CD14-positive monocyte (primary cell): ENCODE measurements around the gene DDX47. TPM values are rescaled to one million over a fixed set of nuclear protein-coding genes. Genes with fewer than 3 reads are reported as not detected.

Experiments used
- DNase-seq, 3 donors: peaks; one replicate each; pipeline ENCODE4 v3.0.0-alpha.2; 2011 to 2022
- H2AFZ ChIP-seq: 2 replicates; pipeline ENCODE4 v1.6.0; 2012; ENCODE audit warnings: mild to moderate bottlenecking, low read depth, low read length, inconsistent platforms; ENCODE audit not compliant: insufficient read depth, poor library complexity, severe bottlenecking
- H3K27ac ChIP-seq, 2 donors: 1 replicate in 1 of 2; 2 replicates in 1 of 2; pipeline ENCODE4 v1.5.1; 2012 to 2013; ENCODE audit warnings: low read length in 2 of 2, control low read depth in 1 of 2, inconsistent platforms in 1 of 2, low read depth in 1 of 2, mild to moderate bottlenecking in 1 of 2
- H3K27me3 ChIP-seq, 2 donors: one replicate each; pipeline versions ENCODE4 v1.6.0 to v1.6.1; 2011 to 2013; ENCODE audit warnings: low read length in 2 of 2; ENCODE audit not compliant: control insufficient read depth in 2 of 2, insufficient read depth in 2 of 2
- H3K36me3 ChIP-seq, 2 donors: replicated peaks in 1 of 2; 1 replicate in 1 of 2; 2 replicates in 1 of 2; pipeline versions ENCODE4 v1.5.1 to v1.6.1; 2012 to 2013; ENCODE audit warnings: low read length in 2 of 2, control low read depth in 1 of 2, inconsistent platforms in 1 of 2, mild to moderate bottlenecking in 1 of 2; ENCODE audit not compliant: insufficient read depth in 2 of 2, control insufficient read depth in 1 of 2
- H3K4me1 ChIP-seq, 2 donors: 1 replicate in 1 of 2; 2 replicates in 1 of 2; pipeline versions ENCODE4 v1.5.1 to v1.6.1; 2012 to 2013; ENCODE audit warnings: low read length in 2 of 2, control low read depth in 1 of 2, inconsistent platforms in 1 of 2, mild to moderate bottlenecking in 1 of 2, moderate library complexity in 1 of 2; ENCODE audit not compliant: insufficient read depth in 2 of 2, control insufficient read depth in 1 of 2
- H3K4me2 ChIP-seq: replicated peaks from 2 replicates; pipeline ENCODE3; 2012; ENCODE audit warnings: low read length, moderate library complexity, mild to moderate bottlenecking; ENCODE audit not compliant: poor library complexity, severe bottlenecking; ENCODE audit errors: extremely low read depth
- H3K4me3 ChIP-seq, 3 experiments: fragments of 200-600 bp in 1 of 3; sonication (generic) in 1 of 3; replicated peaks in 1 of 3; 1 replicate in 2 of 3; 2 replicates in 1 of 3; pipeline ENCODE4 v1.5.1; 2011 to 2013; ENCODE audit warnings: low read length in 3 of 3, mild to moderate bottlenecking in 3 of 3, control low read depth in 2 of 3, low read depth in 2 of 3, inconsistent platforms in 1 of 3, moderate library complexity in 1 of 3
- H3K79me2 ChIP-seq: 2 replicates; pipeline ENCODE4 v1.6.0; 2012; ENCODE audit warnings: mild to moderate bottlenecking, control low read depth, inconsistent platforms, low read length, moderate library complexity; ENCODE audit not compliant: insufficient read depth
- H3K9ac ChIP-seq: 2 replicates; pipeline ENCODE4 v1.6.0; 2017; ENCODE audit warnings: low read length, mild to moderate bottlenecking; ENCODE audit not compliant: insufficient read depth, poor library complexity, severe bottlenecking
- H3K9me3 ChIP-seq, 2 donors: replicated peaks in 1 of 2; 1 replicate in 1 of 2; 2 replicates in 1 of 2; pipeline versions ENCODE4 v1.5.1 to v1.6.1; 2012 to 2013; ENCODE audit warnings: low read length in 2 of 2, control low read depth in 1 of 2; ENCODE audit not compliant: control insufficient read depth in 1 of 2, insufficient read depth in 1 of 2
- H4K20me1 ChIP-seq: 2 replicates; pipeline ENCODE4 v1.6.0; 2012; ENCODE audit warnings: mild to moderate bottlenecking, low read length, control low read depth, moderate library complexity; ENCODE audit not compliant: insufficient read depth
- H3K27ac Mint-ChIP-seq, 7 donors: one replicate each; pipeline ENCODE4 v1.8.0; 2020; ENCODE audit warnings: mild to moderate bottlenecking in 7 of 7, mixed read lengths in 7 of 7, moderate library complexity in 6 of 7, inconsistent platforms in 2 of 7
- H3K27me3 Mint-ChIP-seq, 3 donors: one replicate each; pipeline ENCODE4 v1.8.0; 2021 to 2022; ENCODE audit warnings: low read depth in 3 of 3, mild to moderate bottlenecking in 3 of 3, mixed read lengths in 3 of 3, moderate library complexity in 3 of 3, inconsistent platforms in 1 of 3
- H3K36me3 Mint-ChIP-seq, 2 donors: one replicate each; pipeline ENCODE4 v1.8.0; 2020; ENCODE audit warnings: mixed read lengths in 2 of 2, inconsistent platforms in 1 of 2, mild to moderate bottlenecking in 1 of 2
- H3K4me1 Mint-ChIP-seq: one replicate; pipeline ENCODE4 v1.8.0; 2020; ENCODE audit warnings: mild to moderate bottlenecking, mixed read lengths
- H3K4me3 Mint-ChIP-seq, 2 donors: one replicate each; pipeline ENCODE4 v1.8.0; 2020; ENCODE audit warnings: mild to moderate bottlenecking in 2 of 2, mixed read lengths in 2 of 2, moderate library complexity in 1 of 2
- H3K9me3 Mint-ChIP-seq, 7 donors: one replicate each; pipeline ENCODE4 v1.8.0; 2020 to 2022; ENCODE audit warnings: mixed read lengths in 7 of 7, mild to moderate bottlenecking in 6 of 7, moderate library complexity in 6 of 7, inconsistent platforms in 2 of 7
- CTCF ChIP-seq: fragments of 200-600 bp; IDR thresholded peaks from one replicate; pipeline ENCODE4 v1.8.0; 2022; ENCODE audit warnings: antibody characterized with exemption, mild to moderate bottlenecking
- WGBS: methylation state at CpG from one replicate; pipeline ENCODE4 v1.1.5; 2013; ENCODE audit warnings: missing lambda C conversion rate; ENCODE audit not compliant: insufficient coverage; 5-methylcytosine and 5-hydroxymethylcytosine counted together
- intact Hi-C, 2 donors: fragments of 100-400 bp; cut with micrococcal nuclease; formaldehyde crosslinking; loops; one replicate each; pipeline versions ENCODE4 v1.15.0 to v1.15.1; 2023
- polyA plus RNA-seq, 3 donors: library from polyadenylated mRNA; depleted of rRNA in 1 of 3; unstranded in 2 of 3; stranded (reverse) in 1 of 3; fragments of 300-500 nt in 2 of 3; fragments of >200 nt in 1 of 3; fragmentation: Illumina TruSeq in 2 of 3; gene quantifications; 1 replicate in 2 of 3; 2 replicates in 1 of 3; pipeline ENCODE4 v1.2.3, GENCODE V29; 2012 to 2021

The DDX47 gene
- polyA plus RNA-seq, 3 donors: 27.6 to 35.2 (median 30.1) TPM

DNA sequence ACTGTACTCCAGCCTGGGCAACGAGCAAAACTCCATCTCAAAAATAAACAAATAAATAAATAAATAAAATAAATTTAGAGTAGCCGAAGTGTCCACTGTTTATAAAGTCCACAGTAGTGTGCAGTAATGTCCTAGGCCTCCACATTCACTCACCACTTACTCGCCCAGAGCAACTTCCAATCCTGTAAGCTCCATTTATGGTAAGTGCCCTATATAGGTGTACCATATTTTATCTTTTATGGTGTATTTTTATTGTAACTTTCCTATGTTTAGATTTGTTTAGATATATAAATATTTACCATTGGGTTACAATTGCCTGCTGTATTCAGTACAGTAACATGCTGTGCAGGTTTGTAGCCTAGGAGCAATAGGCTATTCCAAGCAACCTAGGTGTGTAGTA, 40.3 kb downstream of the DDX47 start:
- no CpG with 5 or more reads among the region's 3 CpGs for WGBS
- intact Hi-C loops: no loop called here

DNA sequence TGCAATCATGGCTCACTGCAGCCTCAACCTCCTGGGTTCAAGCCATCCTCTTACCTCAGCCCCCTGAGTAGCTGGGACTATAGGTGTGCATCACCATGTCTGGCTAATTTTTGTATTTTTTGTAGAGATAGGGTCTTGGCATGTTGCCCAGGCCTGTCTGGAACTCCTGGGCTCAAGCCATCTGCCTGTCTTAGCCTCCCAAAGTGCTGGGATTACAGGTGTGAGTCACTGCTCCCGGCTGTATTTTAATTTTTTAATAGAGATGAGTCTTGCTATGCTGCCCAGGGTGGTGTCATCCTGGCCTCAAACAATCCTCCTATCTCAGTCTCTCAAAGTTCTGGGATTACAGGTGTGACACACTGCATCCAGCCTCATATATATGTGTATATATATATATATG, 46.5 kb downstream of the DDX47 start:
- DNase-seq: no peak
- Mint-ChIP-seq H3K9me3 (peaks cover 0 to 11% (median 2%) of the 10 kb centered on the region in 7 donors), H3K27ac (no peak overlapping the region), H3K27me3 (no peaks in the 10 kb centered on the region), H3K4me3 (no peak overlapping the region), H3K4me1 (no peaks in the 10 kb centered on the region), H3K36me3 (no peaks in the 10 kb centered on the region)
- intact Hi-C loops: no loop called here
- H3K27me3 ChIP-seq: no peaks in the 10 kb centered on the region
- no peaks in the 10 kb centered on the region for H3K4me1 ChIP-seq
- H3K4me2 ChIP-seq: no peak overlapping the region
- no peaks in the 10 kb centered on the region for H4K20me1 ChIP-seq
- no peaks in the 10 kb centered on the region for H3K9me3 ChIP-seq
- no peak overlapping the region for H2AFZ ChIP-seq
- WGBS: no CpG with 5 or more reads among the region's 1 CpG
- H3K36me3 ChIP-seq: no peaks in the 10 kb centered on the region
- H3K4me3 ChIP-seq: no peak overlapping the region
- H3K79me2 ChIP-seq: no peaks in the 10 kb centered on the region
- H3K27ac ChIP-seq: no peak overlapping the region
- no peak for TF ChIP-seq CTCF
- H3K9ac ChIP-seq: no peak overlapping the region

More for the DNA sequence above, 40.3 kb downstream of the DDX47 start:
- no peaks in the 10 kb centered on the region for H3K79me2 ChIP-seq
- no peaks in the 10 kb centered on the region for H4K20me1 ChIP-seq
- peaks cover 0 to 11% of the 10 kb centered on the region in 2 donors for H3K9me3 ChIP-seq
- H3K4me2 ChIP-seq: no peak overlapping the region
- H3K36me3 Mint-ChIP-seq: no peaks in the 10 kb centered on the region
- no peak overlapping the region for H3K27ac Mint-ChIP-seq
- H3K9ac ChIP-seq: no peak overlapping the region
- peaks cover 3 to 16% (median 9%) of the 10 kb centered on the region in 7 donors for H3K9me3 Mint-ChIP-seq
- no peak for DNase-seq
- no peak overlapping the region for H3K4me3 ChIP-seq
- no peaks in the 10 kb centered on the region for H3K27me3 ChIP-seq
- no peak overlapping the region for H3K4me3 Mint-ChIP-seq
- H3K4me1 ChIP-seq: no peaks in the 10 kb centered on the region
- no peaks in the 10 kb centered on the region for H3K4me1 Mint-ChIP-seq
- H3K36me3 ChIP-seq: no peaks in the 10 kb centered on the region
- H3K27ac ChIP-seq: no peak overlapping the region
- no peak overlapping the region for H2AFZ ChIP-seq
- H3K27me3 Mint-ChIP-seq: peaks cover 0 to 2% (median 0%) of the 10 kb centered on the region in 3 donors
- no peak for TF ChIP-seq CTCF
